Muscle layer of colon (tissue), 2 donors: Measurements from ENCODE around the gene BPIFA3.
"Not testable (repeated sequence)": the region's sequence is repeated elsewhere in the genome, so short reads cannot be mapped to it uniquely, and the experiment has no call there.

Experiments
- H3K27ac ChIP-seq: one replicate; pipeline ENCODE4 v1.7.0; 2013; ENCODE audit warnings: low read depth, mild to moderate bottlenecking, low read length, moderate library complexity
- H3K27me3 ChIP-seq, 2 donors: one replicate each; pipeline ENCODE4 v1.7.0; 2013; ENCODE audit warnings: low read length in 2 of 2, mild to moderate bottlenecking in 2 of 2; ENCODE audit not compliant: insufficient read depth in 2 of 2, control insufficient read depth in 1 of 2
- H3K36me3 ChIP-seq: one replicate; pipeline ENCODE4 v1.7.0; 2013; ENCODE audit warnings: mild to moderate bottlenecking, low read length; ENCODE audit not compliant: insufficient read depth
- H3K4me1 ChIP-seq: one replicate; pipeline ENCODE4 v1.7.0; 2013; ENCODE audit warnings: mild to moderate bottlenecking, low read length; ENCODE audit not compliant: insufficient read depth
- H3K4me3 ChIP-seq, 2 donors: one replicate each; pipeline ENCODE4 v1.7.0; 2013; ENCODE audit warnings: low read length in 2 of 2, low read depth in 1 of 2, mild to moderate bottlenecking in 1 of 2, moderate library complexity in 1 of 2
- H3K9ac ChIP-seq: one replicate; pipeline ENCODE4 v1.7.0; 2013; ENCODE audit warnings: low read length
- H3K9me3 ChIP-seq: one replicate; pipeline ENCODE4 v1.7.0; 2013; ENCODE audit warnings: mild to moderate bottlenecking, low read length
- donor health status: abdominal sarcoma.
- donor health status: Adenocarcinoma of cecum.

BPIFA3 gene

GRCh38 chr20:33185031-33185590, 32.0 kb upstream of the BPIFA3 start:
- not testable (repeated sequence) for H3K27me3 ChIP-seq, H3K4me3 ChIP-seq, H3K36me3 ChIP-seq, H3K4me1 ChIP-seq, H3K27ac ChIP-seq, H3K9me3 ChIP-seq, H3K9ac ChIP-seq

- no peak overlapping the region for H3K27ac ChIP-seq
- H3K4me3 ChIP-seq: no peak overlapping the region
- H3K4me1 ChIP-seq: no peaks in the 10 kb centered on the region
- no peaks in the 10 kb centered on the region for H3K9me3 ChIP-seq
- H3K9ac ChIP-seq: no peak overlapping the region
- H3K36me3 ChIP-seq: no peaks in the 10 kb centered on the region
- no peaks in the 10 kb centered on the region for H3K27me3 ChIP-seq
Observed at GRCh38 chr20:33187491-33187890, 29.7 kb upstream of the BPIFA3 start.

GRCh38 chr20:33188421-33188820, 28.7 kb upstream of the BPIFA3 start:
- Histone ChIP-seq H3K36me3 (no peaks in the 10 kb centered on the region), H3K4me3 (no peak overlapping the region), H3K9me3 (no peaks in the 10 kb centered on the region), H3K27ac (no peak overlapping the region), H3K9ac (no peak overlapping the region), H3K4me1 (no peaks in the 10 kb centered on the region), H3K27me3 (no peaks in the 10 kb centered on the region)

- no peak overlapping the region for H3K27ac ChIP-seq
- no peaks in the 10 kb centered on the region for H3K4me1 ChIP-seq
- no peaks in the 10 kb centered on the region for H3K27me3 ChIP-seq
- H3K4me3 ChIP-seq: no peak overlapping the region
- H3K9ac ChIP-seq: no peak overlapping the region
- no peaks in the 10 kb centered on the region for H3K36me3 ChIP-seq
- H3K9me3 ChIP-seq: no peaks in the 10 kb centered on the region
Observed at GRCh38 chr20:33191484-33191883, 25.7 kb upstream of the BPIFA3 start.

GRCh38 chr20:33191955-33192354, 25.2 kb upstream of the BPIFA3 start:
- H3K27me3 ChIP-seq: no peaks in the 10 kb centered on the region
- no peaks in the 10 kb centered on the region for H3K36me3 ChIP-seq
- no peaks in the 10 kb centered on the region for H3K4me1 ChIP-seq
- H3K4me3 ChIP-seq: no peak overlapping the region
- no peak overlapping the region for H3K27ac ChIP-seq
- no peak overlapping the region for H3K9ac ChIP-seq
- no peaks in the 10 kb centered on the region for H3K9me3 ChIP-seq

- H3K9ac ChIP-seq: no peak overlapping the region
- H3K4me3 ChIP-seq: no peak overlapping the region
- no peaks in the 10 kb centered on the region for H3K36me3 ChIP-seq
- H3K9me3 ChIP-seq: no peaks in the 10 kb centered on the region
- H3K4me1 ChIP-seq: no peaks in the 10 kb centered on the region
- no peak overlapping the region for H3K27ac ChIP-seq
- H3K27me3 ChIP-seq: no peaks in the 10 kb centered on the region
Observed at GRCh38 chr20:33192912-33193501, 24.1 kb upstream of the BPIFA3 start.

GRCh38 chr20:33199026-33199425, 18.1 kb upstream of the BPIFA3 start:
- H3K36me3 ChIP-seq: no peaks in the 10 kb centered on the region
- no peak overlapping the region for H3K27ac ChIP-seq
- no peak overlapping the region for H3K9ac ChIP-seq
- H3K4me3 ChIP-seq: no peak overlapping the region
- H3K9me3 ChIP-seq: no peaks in the 10 kb centered on the region
- no peaks in the 10 kb centered on the region for H3K4me1 ChIP-seq
- H3K27me3 ChIP-seq: no peaks in the 10 kb centered on the region

- Histone ChIP-seq H3K9ac (no peak overlapping the region), H3K36me3 (no peaks in the 10 kb centered on the region), H3K27ac (no peak overlapping the region), H3K27me3 (no peaks in the 10 kb centered on the region), H3K4me1 (no peaks in the 10 kb centered on the region), H3K4me3 (no peak overlapping the region), H3K9me3 (no peaks in the 10 kb centered on the region)
Observed at GRCh38 chr20:33202451-33202850, 14.7 kb upstream of the BPIFA3 start.

- H3K27me3 ChIP-seq: no peaks in the 10 kb centered on the region
- no peak overlapping the region for H3K9ac ChIP-seq
- H3K4me1 ChIP-seq: no peaks in the 10 kb centered on the region
- no peak overlapping the region for H3K4me3 ChIP-seq
- no peaks in the 10 kb centered on the region for H3K9me3 ChIP-seq
- H3K36me3 ChIP-seq: no peaks in the 10 kb centered on the region
- H3K27ac ChIP-seq: no peak overlapping the region
Observed at GRCh38 chr20:33203444-33203843, 13.7 kb upstream of the BPIFA3 start.

- H3K9ac ChIP-seq: no peak overlapping the region
- no peak overlapping the region for H3K4me3 ChIP-seq
- no peaks in the 10 kb centered on the region for H3K4me1 ChIP-seq
- no peak overlapping the region for H3K27ac ChIP-seq
- no peaks in the 10 kb centered on the region for H3K9me3 ChIP-seq
- no peaks in the 10 kb centered on the region for H3K36me3 ChIP-seq
- no peaks in the 10 kb centered on the region for H3K27me3 ChIP-seq
Observed at GRCh38 chr20:33209789-33210188, 7.4 kb upstream of the BPIFA3 start.

GRCh38 chr20:33210371-33210770, 6.8 kb upstream of the BPIFA3 start:
- no peak overlapping the region for H3K9ac ChIP-seq
- H3K36me3 ChIP-seq: no peaks in the 10 kb centered on the region
- H3K4me1 ChIP-seq: no peaks in the 10 kb centered on the region
- H3K27me3 ChIP-seq: no peaks in the 10 kb centered on the region
- H3K4me3 ChIP-seq: no peak overlapping the region
- H3K9me3 ChIP-seq: no peaks in the 10 kb centered on the region
- H3K27ac ChIP-seq: no peak overlapping the region

- Histone ChIP-seq H3K27me3 (no peaks in the 10 kb centered on the region), H3K27ac (no peak overlapping the region), H3K4me3 (no peak overlapping the region), H3K9me3 (no peaks in the 10 kb centered on the region), H3K4me1 (no peaks in the 10 kb centered on the region), H3K9ac (no peak overlapping the region), H3K36me3 (no peaks in the 10 kb centered on the region)
Observed at GRCh38 chr20:33211817-33212424, 5.2 kb upstream of the BPIFA3 start.
